HepG2 (cell line): ENCODE data around the gene ZNF771. TPM values are rescaled to one million over a fixed set of nuclear protein-coding genes. Genes with fewer than 3 reads are reported as not detected.

ENCODE experiments used
- AFF4 ChIP-seq: sonication (generic); formaldehyde crosslinking; IDR thresholded peaks from 2 replicates; pipeline ENCODE4 v1.4.0; 2020; ENCODE audit warnings: missing genetic modification reagents
- HMGXB3 ChIP-seq: sonication (generic); formaldehyde crosslinking; IDR thresholded peaks from 2 replicates; pipeline ENCODE4 v1.4.0; 2020; ENCODE audit warnings: missing genetic modification reagents, borderline replicate concordance
- ZKSCAN1 ChIP-seq: fragments of 150-350 bp; IDR thresholded peaks from 2 replicates; pipeline ENCODE4 v1.6.1; 2014; ENCODE audit warnings: low read length
- polyA plus RNA-seq, 8 experiments: library from polyadenylated mRNA; depleted of rRNA in 3 of 8; stranded (reverse) in 7 of 8; unstranded in 1 of 8; fragments of >200 nt; fragmentation: Illumina TruSeq in 4 of 8; extraction: Trizol in 4 of 8; gene quantifications; 2 replicates each; pipeline versions ENCODE4 v1.2.1 to v1.2.3, GENCODE V29; 2011 to 2016; ENCODE audit warnings: low read depth in 4 of 8, missing spikeins in 1 of 8, mixed read lengths in 1 of 8; ENCODE audit not compliant: insufficient read depth in 1 of 8
- total RNA-seq, 5 experiments: library from RNA; depleted of rRNA; stranded (reverse); fragments of >200 nt; fragmentation: Illumina TruSeq; extraction: Trizol; gene quantifications; 2 replicates each; pipeline ENCODE4 v1.2.3, GENCODE V29; 2016; ENCODE audit warnings: low read depth in 1 of 5
- TF ChIP-seq, protein P1 (sequence below): sonication (generic); formaldehyde crosslinking; IDR thresholded peaks from 2 replicates; pipeline ENCODE4 v1.4.0; 2020; ENCODE audit warnings: missing genetic modification reagents, borderline replicate concordance
- TF ChIP-seq, protein P2 (sequence below), 2 experiments: fragments of 450-650 bp in 1 of 2; sonication (generic) in 1 of 2; formaldehyde crosslinking in 1 of 2; IDR thresholded peaks; 2 replicates each; pipeline versions ENCODE4 v1.6.1 to v1.8.0; 2016 to 2022; ENCODE audit warnings: antibody characterized with exemption in 1 of 2, mild to moderate bottlenecking in 1 of 2, missing genetic modification reagents in 1 of 2
- TF ChIP-seq, protein P3 (sequence below): sonication (generic); formaldehyde crosslinking; IDR thresholded peaks from 2 replicates; pipeline ENCODE4 v1.8.0; 2022; ENCODE audit warnings: missing genetic modification reagents, low read depth, mild to moderate bottlenecking, borderline replicate concordance

ZNF771 gene
- total and polyA plus RNA-seq, 2 of the 13 experiments (the other 11 are each of a cell fraction or from before 2014, with no cell fraction given), result 5.0 to 11.8 TPM

- TF ChIP-seq AFF4 (no peak), ZKSCAN1 (peak; percentile 2; the same call in 1 of the 2 replicates), HMGXB3 (no peak)
- TF ChIP-seq, protein P1, sequence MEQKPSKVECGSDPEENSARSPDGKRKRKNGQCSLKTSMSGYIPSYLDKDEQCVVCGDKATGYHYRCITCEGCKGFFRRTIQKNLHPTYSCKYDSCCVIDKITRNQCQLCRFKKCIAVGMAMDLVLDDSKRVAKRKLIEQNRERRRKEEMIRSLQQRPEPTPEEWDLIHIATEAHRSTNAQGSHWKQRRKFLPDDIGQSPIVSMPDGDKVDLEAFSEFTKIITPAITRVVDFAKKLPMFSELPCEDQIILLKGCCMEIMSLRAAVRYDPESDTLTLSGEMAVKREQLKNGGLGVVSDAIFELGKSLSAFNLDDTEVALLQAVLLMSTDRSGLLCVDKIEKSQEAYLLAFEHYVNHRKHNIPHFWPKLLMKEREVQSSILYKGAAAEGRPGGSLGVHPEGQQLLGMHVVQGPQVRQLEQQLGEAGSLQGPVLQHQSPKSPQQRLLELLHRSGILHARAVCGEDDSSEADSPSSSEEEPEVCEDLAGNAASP, result no peak
- TF ChIP-seq, protein P2, sequence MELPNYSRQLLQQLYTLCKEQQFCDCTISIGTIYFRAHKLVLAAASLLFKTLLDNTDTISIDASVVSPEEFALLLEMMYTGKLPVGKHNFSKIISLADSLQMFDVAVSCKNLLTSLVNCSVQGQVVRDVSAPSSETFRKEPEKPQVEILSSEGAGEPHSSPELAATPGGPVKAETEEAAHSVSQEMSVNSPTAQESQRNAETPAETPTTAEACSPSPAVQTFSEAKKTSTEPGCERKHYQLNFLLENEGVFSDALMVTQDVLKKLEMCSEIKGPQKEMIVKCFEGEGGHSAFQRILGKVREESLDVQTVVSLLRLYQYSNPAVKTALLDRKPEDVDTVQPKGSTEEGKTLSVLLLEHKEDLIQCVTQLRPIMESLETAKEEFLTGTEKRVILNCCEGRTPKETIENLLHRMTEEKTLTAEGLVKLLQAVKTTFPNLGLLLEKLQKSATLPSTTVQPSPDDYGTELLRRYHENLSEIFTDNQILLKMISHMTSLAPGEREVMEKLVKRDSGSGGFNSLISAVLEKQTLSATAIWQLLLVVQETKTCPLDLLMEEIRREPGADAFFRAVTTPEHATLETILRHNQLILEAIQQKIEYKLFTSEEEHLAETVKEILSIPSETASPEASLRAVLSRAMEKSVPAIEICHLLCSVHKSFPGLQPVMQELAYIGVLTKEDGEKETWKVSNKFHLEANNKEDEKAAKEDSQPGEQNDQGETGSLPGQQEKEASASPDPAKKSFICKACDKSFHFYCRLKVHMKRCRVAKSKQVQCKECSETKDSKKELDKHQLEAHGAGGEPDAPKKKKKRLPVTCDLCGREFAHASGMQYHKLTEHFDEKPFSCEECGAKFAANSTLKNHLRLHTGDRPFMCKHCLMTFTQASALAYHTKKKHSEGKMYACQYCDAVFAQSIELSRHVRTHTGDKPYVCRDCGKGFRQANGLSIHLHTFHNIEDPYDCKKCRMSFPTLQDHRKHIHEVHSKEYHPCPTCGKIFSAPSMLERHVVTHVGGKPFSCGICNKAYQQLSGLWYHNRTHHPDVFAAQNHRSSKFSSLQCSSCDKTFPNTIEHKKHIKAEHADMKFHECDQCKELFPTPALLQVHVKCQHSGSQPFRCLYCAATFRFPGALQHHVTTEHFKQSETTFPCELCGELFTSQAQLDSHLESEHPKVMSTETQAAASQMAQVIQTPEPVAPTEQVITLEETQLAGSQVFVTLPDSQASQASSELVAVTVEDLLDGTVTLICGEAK (IDR thresholded peaks at IDR 0.05), result no peak
- TF ChIP-seq, protein P2 (CRISPR knock-in tag; IDR thresholded peaks at IDR 0.05), result no peak
- TF ChIP-seq, protein P3, sequence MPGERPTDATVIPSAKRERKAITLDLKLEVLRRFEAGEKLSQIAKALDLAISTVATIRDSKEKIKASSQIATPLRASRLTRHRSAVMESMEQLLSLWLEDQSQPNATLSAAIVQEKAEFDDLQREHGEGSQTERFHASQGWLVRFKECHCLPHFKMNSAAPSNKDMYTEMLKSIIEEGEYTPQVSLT (CRISPR knock-in tag), result no peak
Measured at GRCh38 chr16:30399435-30400186, 7.8 kb upstream of the ZNF771 start (continued).
